Endothelial cell of umbilical vein (primary cell): Measurements from ENCODE around the gene SPEM1.

ENCODE experiments used
- EZH2 ChIP-seq: IDR thresholded peaks from 2 replicates; pipeline ENCODE4 v1.6.1; 2012; ENCODE audit warnings: borderline replicate concordance, low read depth, mild to moderate bottlenecking, moderate library complexity, low read length, inconsistent platforms; ENCODE audit not compliant: severe bottlenecking
- MYC ChIP-seq: IDR thresholded peaks from one replicate; pipeline ENCODE4 v1.6.1; 2011; ENCODE audit warnings: mild to moderate bottlenecking, low read depth, low read length
- POLR2A ChIP-seq: IDR thresholded peaks from 2 replicates; pipeline ENCODE4 v1.6.1; 2012; ENCODE audit warnings: low read depth, mild to moderate bottlenecking, control low read depth, low read length
- POLR2AphosphoS5 ChIP-seq: IDR thresholded peaks from 2 replicates; pipeline ENCODE4 v1.6.1; 2012; ENCODE audit warnings: low read depth, mild to moderate bottlenecking, control low read depth, low read length, moderate library complexity; ENCODE audit not compliant: insufficient read depth
- TF ChIP-seq, protein P1 (sequence below), 2 donors: IDR thresholded peaks; 1 replicate in 1 of 2; 2 replicates in 1 of 2; pipeline ENCODE4 v1.5.1; 2011; ENCODE audit warnings: low read length in 2 of 2, mild to moderate bottlenecking in 2 of 2, moderate library complexity in 2 of 2, control low read depth in 1 of 2, inconsistent platforms in 1 of 2, low read depth in 1 of 2; ENCODE audit not compliant: insufficient read depth in 1 of 2; ENCODE audit errors: extremely low read depth in 1 of 2

- TF ChIP-seq, protein P1, sequence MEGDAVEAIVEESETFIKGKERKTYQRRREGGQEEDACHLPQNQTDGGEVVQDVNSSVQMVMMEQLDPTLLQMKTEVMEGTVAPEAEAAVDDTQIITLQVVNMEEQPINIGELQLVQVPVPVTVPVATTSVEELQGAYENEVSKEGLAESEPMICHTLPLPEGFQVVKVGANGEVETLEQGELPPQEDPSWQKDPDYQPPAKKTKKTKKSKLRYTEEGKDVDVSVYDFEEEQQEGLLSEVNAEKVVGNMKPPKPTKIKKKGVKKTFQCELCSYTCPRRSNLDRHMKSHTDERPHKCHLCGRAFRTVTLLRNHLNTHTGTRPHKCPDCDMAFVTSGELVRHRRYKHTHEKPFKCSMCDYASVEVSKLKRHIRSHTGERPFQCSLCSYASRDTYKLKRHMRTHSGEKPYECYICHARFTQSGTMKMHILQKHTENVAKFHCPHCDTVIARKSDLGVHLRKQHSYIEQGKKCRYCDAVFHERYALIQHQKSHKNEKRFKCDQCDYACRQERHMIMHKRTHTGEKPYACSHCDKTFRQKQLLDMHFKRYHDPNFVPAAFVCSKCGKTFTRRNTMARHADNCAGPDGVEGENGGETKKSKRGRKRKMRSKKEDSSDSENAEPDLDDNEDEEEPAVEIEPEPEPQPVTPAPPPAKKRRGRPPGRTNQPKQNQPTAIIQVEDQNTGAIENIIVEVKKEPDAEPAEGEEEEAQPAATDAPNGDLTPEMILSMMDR (IDR thresholded peaks at IDR 0.05; ENCODE audit: extremely low read depth in 1 of 2, insufficient read depth in 1 of 2, low read depth in 1 of 2, low read length in 2 of 2), result no peak
- TF ChIP-seq EZH2, result no peak
- TF ChIP-seq POLR2AphosphoS5, result no peak
- no peak for TF ChIP-seq MYC
- no peak for TF ChIP-seq POLR2A
These were observed 6.7 kb upstream of the SPEM1 start for GRCh38 chr17:7413346-7413985.
